GM18519 (cell line): ENCODE measurements around the gene ABCA8.
"Not testable (repeated sequence)": the region's sequence is repeated elsewhere in the genome, so short reads cannot be mapped to it uniquely, and the experiment has no call there.

Experiments used
- ATAC-seq: cut with Tn5 transposase; IDR thresholded peaks from one replicate; pipeline ENCODE4 v1.9.1; 2021; ENCODE audit warnings: mild to moderate bottlenecking, moderate library complexity; ENCODE audit not compliant: unreplicated experiment, low FRiP score

Gene ABCA8

DNA sequence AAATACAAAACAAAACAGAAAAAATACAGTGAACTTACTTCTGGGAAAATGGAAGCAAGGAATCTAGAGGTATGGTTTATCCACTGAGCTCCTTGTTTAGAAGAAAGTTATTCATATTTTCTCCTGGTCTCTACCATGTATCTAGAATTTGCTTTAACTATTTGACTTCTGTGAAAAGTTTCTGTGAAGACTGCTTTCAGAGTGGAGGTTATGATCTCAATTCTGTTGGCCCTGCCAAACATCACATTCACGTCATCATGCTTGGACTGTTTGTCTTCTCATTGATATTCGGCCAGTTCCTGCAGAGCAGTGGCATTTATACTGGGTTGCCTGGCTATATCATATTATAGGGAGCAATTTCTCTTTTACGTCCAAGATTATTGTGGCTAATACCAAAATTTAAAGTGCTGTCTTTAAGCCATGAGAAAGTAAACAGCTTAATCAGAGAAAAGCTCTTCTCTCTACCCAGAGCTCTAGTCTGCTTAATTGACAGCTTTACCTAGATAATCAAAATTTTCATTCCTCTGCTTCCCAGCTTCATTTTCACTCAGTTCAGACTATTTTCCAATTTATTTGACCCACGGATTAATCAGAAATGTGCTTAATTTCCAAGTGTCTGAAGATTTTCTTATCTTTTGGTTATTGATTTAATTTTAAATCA lies at the start of gene ABCA8:
Gene ABCA8, minus strand, starts transcription at position 212 of the 661 bp plus-strand sequence. CDS start 13,358 bp downstream, outside the sequence.
- no peak for ATAC-seq

GRCh38 chr17:69004759-69005158 lies 49.6 kb upstream of the ABCA8 start:
- not testable (repeated sequence) for ATAC-seq

DNA sequence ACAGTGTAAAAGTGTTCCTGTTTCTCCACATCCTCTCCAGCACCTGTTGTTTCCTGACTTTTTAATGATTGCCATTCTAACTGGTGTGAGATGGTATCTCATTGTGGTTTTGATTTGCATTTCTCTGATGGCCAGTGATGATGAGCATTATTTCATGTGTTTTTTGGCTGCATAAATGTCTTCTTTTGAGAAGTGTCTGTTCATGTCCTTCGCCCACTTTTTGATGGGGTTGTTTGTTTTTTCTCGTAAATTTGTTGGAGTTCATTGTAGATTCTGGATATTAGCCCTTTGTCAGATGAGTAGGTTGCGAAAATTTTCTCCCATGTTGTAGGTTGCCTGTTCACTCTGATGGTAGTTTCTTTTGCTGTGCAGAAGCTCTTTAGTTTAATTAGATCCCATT lies 44.6 kb upstream of the ABCA8 start:
- not testable (repeated sequence) for ATAC-seq

- ATAC-seq = no peak
These were observed 37.9 kb upstream of the ABCA8 start for GRCh38 chr17:68993112-68993511.

DNA sequence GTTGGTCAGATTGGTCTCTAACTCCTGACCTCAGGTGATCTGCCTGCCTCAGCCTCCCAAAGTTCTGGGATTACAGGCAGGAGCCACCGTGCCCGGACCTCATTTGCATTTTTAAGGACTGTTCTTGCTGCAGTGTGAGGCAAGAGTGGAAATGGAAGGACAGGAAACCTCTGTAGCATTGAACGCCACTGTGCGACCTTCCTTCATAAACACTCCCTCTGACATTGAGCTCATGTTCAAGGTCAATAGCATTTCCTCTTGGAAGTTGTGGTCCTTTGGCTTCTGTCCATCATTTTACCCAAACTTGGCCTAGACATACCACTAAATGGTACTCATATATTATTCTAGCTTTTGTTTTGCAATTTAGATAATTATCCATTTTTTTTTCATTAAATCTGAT lies 32.8 kb upstream of the ABCA8 start:
- no peak for ATAC-seq

DNA sequence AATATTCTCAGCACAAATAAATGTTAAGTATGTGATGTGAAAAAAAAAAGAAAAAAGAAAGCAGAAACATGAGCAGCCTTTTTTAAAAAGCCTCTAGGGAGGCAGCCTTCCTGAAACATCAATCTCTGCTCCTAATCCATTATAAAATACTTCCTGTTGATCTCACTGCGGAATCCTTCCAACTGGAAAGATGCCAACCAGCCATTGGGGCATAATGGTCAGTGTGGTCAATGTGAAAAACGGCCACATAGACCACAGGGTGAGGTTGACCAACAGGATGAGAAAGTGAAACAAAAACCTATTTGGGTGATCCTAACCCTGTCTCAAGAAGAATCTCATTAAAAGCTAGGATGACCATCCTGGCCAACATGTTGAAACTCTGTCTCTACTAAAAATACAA lies 26.1 kb upstream of the ABCA8 start:
- no peak for ATAC-seq

- no peak for ATAC-seq
These were observed 18.1 kb upstream of the ABCA8 start for GRCh38 chr17:68973098-68973846.

- ATAC-seq = no peak
These were observed 17.0 kb upstream of the ABCA8 start for GRCh38 chr17:68972119-68972704.

DNA sequence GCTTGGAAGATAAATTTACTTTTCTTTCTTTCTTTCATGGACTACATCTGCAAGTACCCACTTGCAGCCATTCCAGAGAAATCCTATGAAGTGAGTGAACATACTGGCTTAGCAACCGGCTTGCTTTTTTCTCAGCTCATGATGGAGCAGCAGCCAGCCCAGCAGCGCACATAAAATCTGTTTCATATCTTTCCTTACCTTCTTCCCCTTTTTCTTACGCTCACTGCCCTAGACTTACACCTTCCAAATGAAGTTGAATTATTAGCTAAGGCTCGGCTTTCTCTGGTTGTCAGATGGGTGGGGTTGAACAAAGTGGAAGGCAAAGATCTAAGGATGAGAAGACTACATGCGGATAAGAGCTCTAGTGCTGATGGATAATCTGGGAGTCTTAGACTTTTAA lies 13.9 kb upstream of the ABCA8 start:
- no peak for ATAC-seq

DNA sequence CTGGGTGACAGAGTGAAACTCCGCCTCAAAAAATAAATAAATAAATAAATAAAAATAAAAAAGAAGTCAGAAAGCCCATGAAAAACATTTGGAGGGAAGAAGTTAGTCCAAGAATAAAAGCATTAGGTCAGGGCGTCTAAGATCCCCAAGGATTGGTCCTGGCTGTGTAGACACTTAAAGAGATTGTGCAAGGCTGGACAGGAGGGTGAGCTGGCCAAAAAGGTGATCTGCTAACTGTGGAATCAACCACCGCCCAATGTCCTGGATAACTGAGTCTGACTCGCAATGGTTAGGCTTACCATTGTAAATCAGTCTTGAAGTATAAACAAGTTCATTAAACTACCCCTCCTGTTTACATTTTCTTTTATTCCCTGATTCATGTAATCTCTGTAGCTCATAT lies 8.8 kb upstream of the ABCA8 start:
- no peak for ATAC-seq

GRCh38 chr17:68961214-68961882 lies 6.2 kb upstream of the ABCA8 start:
- ATAC-seq = no peak

GRCh38 chr17:68959117-68959516 lies 3.9 kb upstream of the ABCA8 start:
- ATAC-seq = not testable (repeated sequence)

DNA sequence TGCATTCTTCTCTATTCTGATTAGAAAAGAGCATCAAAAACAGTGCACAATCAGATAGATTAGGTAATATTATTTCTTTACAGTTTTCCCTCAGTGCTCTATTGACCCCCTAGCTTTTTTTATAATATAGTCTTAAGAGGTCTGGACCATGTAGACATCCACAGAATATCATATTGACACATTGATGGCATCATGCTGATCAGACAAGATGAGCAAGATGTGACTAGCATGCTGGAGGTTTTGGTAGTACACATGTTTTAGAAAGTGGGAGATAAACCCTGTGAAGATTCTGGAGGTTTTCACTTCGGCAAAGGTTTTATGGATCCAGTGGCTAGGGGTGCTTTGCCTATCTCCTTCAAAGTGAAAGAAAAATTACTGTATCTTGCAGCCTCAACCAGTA lies 2.8 kb upstream of the ABCA8 start:
- no peak for ATAC-seq

DNA sequence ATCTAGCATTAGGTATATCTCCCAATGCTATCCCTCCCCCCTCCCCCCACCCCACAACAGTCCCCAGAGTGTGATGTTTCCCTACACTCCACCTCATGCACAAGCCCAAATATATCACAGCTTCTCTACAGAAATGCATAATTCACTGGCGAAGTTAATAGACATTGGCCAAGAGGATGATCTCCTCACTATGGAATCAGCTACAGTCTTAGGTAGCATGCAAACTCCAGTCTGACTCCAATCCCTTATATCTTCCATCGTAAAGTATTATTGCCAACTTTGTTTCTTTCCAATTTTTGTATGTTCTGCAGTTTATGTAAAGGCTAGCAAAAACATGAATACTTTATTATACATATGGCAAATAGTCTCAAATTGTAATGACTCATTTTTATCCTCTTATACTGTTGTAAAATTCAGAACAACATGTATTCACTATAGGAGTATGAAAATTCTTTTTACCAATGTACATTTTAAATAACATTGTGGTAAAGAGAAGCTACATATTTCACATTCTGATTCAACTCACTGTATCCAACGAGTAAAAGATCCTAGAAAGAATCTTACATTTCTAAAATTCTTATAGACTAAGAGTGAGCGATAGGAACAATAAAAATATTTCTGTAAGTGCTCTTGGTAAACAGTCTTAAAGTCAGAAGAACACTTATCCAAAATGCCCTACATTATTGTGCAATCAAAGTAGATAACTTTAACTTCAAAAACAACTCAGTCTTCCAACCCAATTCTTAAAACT lies 871 bp downstream of the ABCA8 start:
- ATAC-seq = no peak

- ATAC-seq = no peak
These were observed 1.7 kb downstream of the ABCA8 start for GRCh38 chr17:68953340-68953997.

DNA sequence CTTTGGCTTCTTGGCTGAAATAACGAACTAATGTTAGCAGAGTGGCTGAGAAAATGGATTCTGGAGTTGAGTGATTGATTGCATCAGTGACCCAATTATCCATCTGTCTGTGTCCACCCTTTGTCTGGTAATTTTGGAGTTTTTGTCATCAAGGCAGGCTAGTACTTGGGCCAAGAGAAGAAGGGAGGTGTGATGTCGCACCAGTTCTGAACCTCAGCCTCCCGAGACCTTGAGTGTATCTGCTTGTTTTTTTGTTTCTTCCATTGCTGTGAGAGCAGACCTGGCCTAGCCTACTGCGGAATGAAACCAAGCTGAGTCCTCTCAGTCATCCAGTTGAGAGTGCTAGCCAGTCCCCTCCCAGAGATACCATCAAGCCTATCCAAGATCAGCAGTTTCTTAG lies 4.5 kb downstream of the ABCA8 start:
- no peak for ATAC-seq

DNA sequence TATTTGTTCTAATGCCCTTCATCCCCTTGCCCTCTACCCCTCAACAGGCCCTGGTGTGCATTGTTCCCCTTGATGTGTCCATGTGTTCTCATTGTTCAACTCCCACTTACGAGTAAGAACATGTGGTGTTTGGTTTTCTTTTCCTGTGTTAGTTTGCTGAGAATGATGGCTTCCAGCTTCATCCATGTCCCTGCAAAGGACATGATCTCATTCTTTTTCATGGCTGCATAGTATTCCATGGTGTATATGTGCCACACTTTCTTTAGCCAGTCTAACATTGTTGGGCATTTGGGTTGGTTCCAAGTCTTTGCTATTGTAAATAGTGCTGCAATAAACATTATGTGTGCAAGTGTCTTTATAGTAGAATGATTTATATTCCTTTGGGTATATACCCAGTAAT lies 7.3 kb downstream of the ABCA8 start:
- not testable (repeated sequence) for ATAC-seq

DNA sequence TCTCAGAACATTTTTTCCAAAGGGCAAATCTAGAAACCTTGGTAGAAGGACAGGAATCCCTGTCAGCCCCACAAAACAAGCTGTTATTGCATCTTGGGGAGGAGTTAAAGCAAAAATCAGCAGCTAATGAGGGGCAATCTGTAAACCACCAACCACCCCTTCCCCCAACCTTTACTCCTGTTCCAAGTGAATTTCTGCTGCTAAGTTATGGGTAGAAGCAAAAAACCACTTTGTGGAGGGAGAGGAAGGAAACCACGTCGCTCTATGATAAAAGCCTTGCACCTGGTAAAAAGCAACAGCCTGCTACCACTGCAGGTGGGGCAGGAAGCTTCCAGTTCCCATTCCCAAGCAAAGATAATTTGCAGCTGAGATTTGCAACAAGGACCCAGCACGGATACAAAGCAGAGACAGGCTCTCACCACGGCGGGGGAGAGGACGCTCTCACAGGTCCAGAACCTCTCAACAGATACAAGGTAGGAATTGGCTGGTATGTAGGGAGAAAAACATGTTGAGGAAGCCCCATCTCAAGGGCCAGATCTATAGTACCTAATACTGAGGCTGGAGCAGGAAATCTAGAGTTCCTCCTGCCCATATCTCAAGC lies 10.7 kb downstream of the ABCA8 start:
- ATAC-seq = no peak

DNA sequence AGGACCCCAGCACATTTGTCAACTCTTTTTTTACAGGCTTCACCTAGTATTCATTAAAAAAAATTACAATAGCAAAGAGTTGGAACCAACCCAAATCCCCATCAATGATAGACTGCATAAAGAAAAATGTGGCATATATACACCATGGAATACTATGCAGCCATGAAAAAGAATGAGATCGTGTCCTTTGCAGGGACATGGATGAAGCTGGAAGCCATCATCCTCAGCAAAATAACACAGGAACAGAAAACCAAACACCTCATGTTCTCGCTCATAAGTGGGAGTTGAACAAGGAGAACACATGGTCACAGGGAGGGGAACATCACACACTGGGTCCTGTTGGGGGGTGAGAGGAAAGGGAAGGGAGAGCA lies 11.4 kb downstream of the ABCA8 start:
- not testable (repeated sequence) for ATAC-seq
